ENCODE results near the gene CHRM4.

CHRM4 gene

GRCh38 chr11:46346886-46347636, 44.5 kb downstream of the CHRM4 start, which contains the start of gene DGKZ:
TSS of gene DGKZ (plus strand) at chr11:46347463. CDS start at chr11:46347660, 197 bp downstream.
- peak; percentile 93 for DNase-seq

GRCh38 chr11:46345881-46346484, 45.6 kb downstream of the CHRM4 start:
- no peak for DNase-seq

- DNase-seq, result no peak
Observed at GRCh38 chr11:46345131-46345597, 46.4 kb downstream of the CHRM4 start.

- DNase-seq, result no peak
Observed at GRCh38 chr11:46343520-46343919, 48.1 kb downstream of the CHRM4 start.

- DNase-seq, result no peak
Observed at GRCh38 chr11:46342239-46342638, 49.3 kb downstream of the CHRM4 start.

GRCh38 chr11:46341454-46341853, 50.1 kb downstream of the CHRM4 start:
- DNase-seq, result no peak

GRCh38 chr11:46339816-46340215, 51.8 kb downstream of the CHRM4 start:
- no peak for DNase-seq

- DNase-seq, result no peak
Observed at GRCh38 chr11:46338988-46339666, 52.4 kb downstream of the CHRM4 start.

GRCh38 chr11:46338636-46338987, 53.0 kb downstream of the CHRM4 start:
- no peak for DNase-seq

GRCh38 chr11:46337626-46338345, 53.8 kb downstream of the CHRM4 start:
- no peak for DNase-seq

GRCh38 chr11:46336563-46337180, 54.9 kb downstream of the CHRM4 start:
- no peak for DNase-seq

GRCh38 chr11:46335890-46336562, 55.5 kb downstream of the CHRM4 start:
- no peak for DNase-seq

- no peak for DNase-seq
Observed at GRCh38 chr11:46335271-46335670, 56.3 kb downstream of the CHRM4 start.

GRCh38 chr11:46334211-46334610, 57.4 kb downstream of the CHRM4 start:
- no peak for DNase-seq
